Activated T-cell treated with anti-CD3 and anti-CD28 coated beads, Interleukin-2, amount 50 U/mL, for 24 hours (primary cell): Measurements from ENCODE around the gene C16orf96.
A peak's percentile ranks its signal among the peaks of the same experiment; 100 is the strongest.

Source experiments
- DNase-seq: peaks from one replicate; pipeline ENCODE4 v3.0.0-alpha.2; 2020
- H3K27ac Mint-ChIP-seq: 2 replicates; pipeline ENCODE4 v1.8.0; 2020; ENCODE audit warnings: mild to moderate bottlenecking, mixed read lengths
- H3K27me3 Mint-ChIP-seq: 2 replicates; pipeline ENCODE4 v1.8.0; 2020; ENCODE audit warnings: mixed read lengths
- H3K36me3 Mint-ChIP-seq: 2 replicates; pipeline ENCODE4 v1.8.0; 2020; ENCODE audit warnings: low read depth, mixed read lengths
- H3K4me1 Mint-ChIP-seq: 2 replicates; pipeline ENCODE4 v1.8.0; 2020; ENCODE audit warnings: low read depth, mixed read lengths
- H3K4me3 Mint-ChIP-seq: 2 replicates; pipeline ENCODE4 v1.8.0; 2020; ENCODE audit warnings: mild to moderate bottlenecking, moderate library complexity, mixed read lengths
- H3K9me3 Mint-ChIP-seq: 2 replicates; pipeline ENCODE4 v1.8.0; 2020; ENCODE audit warnings: mixed read lengths

Gene C16orf96

GRCh38 chr16:4623593-4623992 is 67.5 kb downstream of the C16orf96 start:
- peaks cover 35% of the 10 kb centered on the region for H3K4me1 Mint-ChIP-seq
- H3K27ac Mint-ChIP-seq = peak overlapping the region; percentile 97
- no peaks in the 10 kb centered on the region for H3K9me3 Mint-ChIP-seq
- H3K36me3 Mint-ChIP-seq = peaks cover 23% of the 10 kb centered on the region
- DNase-seq = no peak
- no peaks in the 10 kb centered on the region for H3K27me3 Mint-ChIP-seq
- peak overlapping the region; percentile 99 for H3K4me3 Mint-ChIP-seq

GRCh38 chr16:4624015-4624826 is 68.1 kb downstream of the C16orf96 start, which contains the start of gene MGRN1:
MGRN1 (plus strand) TSS chr16:4624826; CDS start chr16:4624961, 135 bp downstream.
- Mint-ChIP-seq H3K9me3 (no peaks in the 10 kb centered on the region), H3K27me3 (no peaks in the 10 kb centered on the region), H3K27ac (peak within 1 kb of the TSS; percentile 98), H3K4me1 (peaks cover 38% of the 10 kb centered on the region), H3K36me3 (peaks cover 24% of the 10 kb centered on the region), H3K4me3 (peak within 1 kb of the TSS; percentile 99)
- DNase-seq = peak; percentile 93

DNA sequence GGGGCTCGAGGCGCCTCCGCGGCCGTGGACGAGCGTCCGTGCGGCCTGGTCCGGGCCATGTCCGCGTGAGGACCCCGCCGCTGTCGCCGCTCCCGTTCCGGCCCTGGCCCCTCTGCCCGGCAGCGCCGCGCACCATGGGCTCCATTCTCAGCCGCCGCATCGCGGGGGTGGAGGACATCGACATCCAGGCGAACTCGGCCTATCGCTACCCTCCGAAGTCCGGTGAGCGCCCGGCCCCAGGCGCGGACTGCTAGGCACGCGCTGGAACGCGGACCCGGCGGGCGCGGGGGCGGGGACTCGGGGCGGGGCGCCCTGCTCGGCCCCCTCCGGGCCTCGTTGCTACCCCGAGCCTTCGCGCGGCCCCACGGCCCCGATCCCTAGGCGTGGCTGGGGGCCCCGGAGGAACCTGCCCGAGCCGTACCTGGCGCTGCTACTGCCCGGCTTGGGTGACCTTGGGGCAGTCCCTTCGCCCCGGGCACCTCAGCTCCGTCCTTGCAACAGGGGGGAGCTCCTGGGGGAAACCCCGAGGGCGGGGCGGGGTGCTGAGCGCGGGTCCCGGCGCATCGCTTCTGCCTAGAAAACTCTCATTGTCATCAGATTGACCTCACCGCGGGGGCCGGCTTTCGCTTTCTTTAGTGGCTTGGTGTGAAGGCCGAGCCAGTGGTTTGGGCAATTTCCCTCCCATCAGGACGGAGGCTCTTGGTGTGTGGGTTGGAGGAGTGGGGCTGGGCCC is 68.9 kb downstream of the C16orf96 start:
- peaks cover 39% of the 10 kb centered on the region for H3K4me1 Mint-ChIP-seq
- peak overlapping the region; percentile 99 for H3K4me3 Mint-ChIP-seq
- H3K36me3 Mint-ChIP-seq = peaks cover 27% of the 10 kb centered on the region
- H3K9me3 Mint-ChIP-seq = no peaks in the 10 kb centered on the region
- DNase-seq = peak; percentile 80
- H3K27ac Mint-ChIP-seq = peak overlapping the region; percentile 98
- H3K27me3 Mint-ChIP-seq = no peaks in the 10 kb centered on the region

DNA sequence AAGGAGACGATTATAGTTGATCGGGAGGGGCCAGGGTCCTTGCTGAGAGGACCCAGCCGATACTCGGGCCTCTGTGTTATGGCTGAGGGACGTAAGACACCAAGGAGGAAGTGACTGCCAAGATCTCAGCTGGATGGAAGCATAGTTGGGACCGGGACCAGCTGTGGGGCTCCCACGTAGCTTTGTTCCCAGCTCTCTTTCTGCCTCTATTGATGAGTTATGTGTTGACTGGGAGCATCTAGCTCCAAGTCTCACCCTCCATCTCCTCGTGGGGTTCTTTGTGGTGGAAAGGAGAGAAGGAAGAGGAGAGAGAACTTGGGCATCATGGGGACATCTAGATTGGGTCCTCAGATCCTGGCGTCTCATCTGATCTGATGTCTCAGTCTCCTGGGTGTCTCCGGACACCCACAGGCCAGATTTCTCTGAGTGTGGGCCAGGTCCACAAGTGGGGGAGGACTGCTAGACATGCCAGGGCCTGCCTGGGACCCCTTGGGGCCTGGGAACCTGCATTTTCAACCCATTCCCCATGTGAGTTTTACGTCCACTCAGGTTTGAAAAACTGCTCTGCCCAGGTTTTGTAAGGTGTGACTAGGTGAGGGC is 69.5 kb downstream of the C16orf96 start:
- Mint-ChIP-seq H3K4me1 (peaks cover 39% of the 10 kb centered on the region), H3K4me3 (peak overlapping the region; percentile 99), H3K36me3 (peaks cover 28% of the 10 kb centered on the region), H3K27ac (peak overlapping the region; percentile 98), H3K9me3 (no peaks in the 10 kb centered on the region), H3K27me3 (no peaks in the 10 kb centered on the region)
- DNase-seq = no peak

DNA sequence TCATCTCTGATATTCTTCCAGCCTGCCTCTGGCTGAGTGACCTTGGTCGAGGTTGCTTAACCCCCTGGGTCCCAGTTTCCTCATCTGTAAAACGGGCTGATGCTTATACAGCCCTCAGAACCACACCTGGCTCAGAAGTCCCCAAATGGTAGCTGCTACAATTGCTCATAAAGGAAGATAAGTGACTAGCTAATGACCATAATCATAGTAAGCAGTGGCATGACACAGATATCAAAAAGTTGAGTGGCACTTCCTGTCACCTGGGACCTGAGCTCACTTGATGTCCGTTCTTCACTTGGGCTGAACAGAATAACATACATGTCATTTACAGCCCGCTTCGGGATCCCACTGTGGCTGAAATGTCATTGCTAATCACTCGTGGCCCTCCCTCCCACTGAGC is 70.3 kb downstream of the C16orf96 start:
- Mint-ChIP-seq H3K4me1 (peaks cover 44% of the 10 kb centered on the region), H3K9me3 (no peaks in the 10 kb centered on the region), H3K4me3 (peak overlapping the region; percentile 99), H3K27ac (peak overlapping the region; percentile 98), H3K27me3 (no peaks in the 10 kb centered on the region), H3K36me3 (peaks cover 35% of the 10 kb centered on the region)
- DNase-seq = peak; percentile 31

DNA sequence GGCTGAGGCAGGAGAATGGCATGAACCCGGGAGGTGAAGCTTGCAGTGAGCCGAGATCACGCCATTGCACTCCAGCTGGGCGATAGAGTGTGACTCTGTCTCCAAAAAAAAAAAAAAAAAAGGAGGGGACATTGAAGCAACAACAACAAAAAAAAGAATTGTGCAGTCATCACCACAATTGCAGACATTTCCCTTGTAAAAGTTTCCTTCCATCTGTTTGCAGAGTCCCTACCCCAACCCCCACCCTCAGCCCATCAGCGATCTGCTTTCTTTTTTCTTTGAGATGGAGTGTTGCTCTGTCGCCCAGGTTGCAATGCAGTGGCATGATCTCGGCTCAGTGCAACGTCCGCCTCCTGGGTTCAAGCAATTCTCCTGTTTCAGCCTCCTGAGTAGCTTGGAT is 72.1 kb downstream of the C16orf96 start:
- Mint-ChIP-seq H3K9me3 (no peaks in the 10 kb centered on the region), H3K27me3 (no peaks in the 10 kb centered on the region), H3K36me3 (peaks cover 41% of the 10 kb centered on the region), H3K27ac (peak overlapping the region; percentile 52), H3K4me3 (no peak overlapping the region), H3K4me1 (peaks cover 45% of the 10 kb centered on the region)
- no peak for DNase-seq

- no peaks in the 10 kb centered on the region for H3K27me3 Mint-ChIP-seq
- no peaks in the 10 kb centered on the region for H3K9me3 Mint-ChIP-seq
- H3K4me3 Mint-ChIP-seq = no peak overlapping the region
- peaks cover 45% of the 10 kb centered on the region for H3K36me3 Mint-ChIP-seq
- H3K4me1 Mint-ChIP-seq = peaks cover 26% of the 10 kb centered on the region
- no peak for DNase-seq
- no peak overlapping the region for H3K27ac Mint-ChIP-seq
Measured at GRCh38 chr16:4631444-4631843, 75.3 kb downstream of the C16orf96 start.

GRCh38 chr16:4633910-4634635 is 77.9 kb downstream of the C16orf96 start:
- no peak overlapping the region for H3K27ac Mint-ChIP-seq
- DNase-seq = no peak
- H3K4me3 Mint-ChIP-seq = no peak overlapping the region

GRCh38 chr16:4634768-4635167 is 78.6 kb downstream of the C16orf96 start:
- Mint-ChIP-seq H3K27me3 (no peaks in the 10 kb centered on the region), H3K4me1 (peaks cover 19% of the 10 kb centered on the region), H3K36me3 (peaks cover 50% of the 10 kb centered on the region), H3K9me3 (no peaks in the 10 kb centered on the region), H3K4me3 (no peak overlapping the region), H3K27ac (no peak overlapping the region)
- DNase-seq = no peak

More at GRCh38 chr16:4633910-4634635, 77.9 kb downstream of the C16orf96 start:
- H3K27me3 Mint-ChIP-seq = no peaks in the 10 kb centered on the region
- H3K9me3 Mint-ChIP-seq = no peaks in the 10 kb centered on the region
- peaks cover 17% of the 10 kb centered on the region for H3K4me1 Mint-ChIP-seq
- peaks cover 51% of the 10 kb centered on the region for H3K36me3 Mint-ChIP-seq

GRCh38 chr16:4636196-4636595 is 80.1 kb downstream of the C16orf96 start:
- peaks cover 30% of the 10 kb centered on the region for H3K4me1 Mint-ChIP-seq
- no peaks in the 10 kb centered on the region for H3K27me3 Mint-ChIP-seq
- no peak overlapping the region for H3K4me3 Mint-ChIP-seq
- peak overlapping the region; percentile 26 for H3K27ac Mint-ChIP-seq
- H3K36me3 Mint-ChIP-seq = peaks cover 50% of the 10 kb centered on the region
- no peak for DNase-seq
- H3K9me3 Mint-ChIP-seq = no peaks in the 10 kb centered on the region

DNA sequence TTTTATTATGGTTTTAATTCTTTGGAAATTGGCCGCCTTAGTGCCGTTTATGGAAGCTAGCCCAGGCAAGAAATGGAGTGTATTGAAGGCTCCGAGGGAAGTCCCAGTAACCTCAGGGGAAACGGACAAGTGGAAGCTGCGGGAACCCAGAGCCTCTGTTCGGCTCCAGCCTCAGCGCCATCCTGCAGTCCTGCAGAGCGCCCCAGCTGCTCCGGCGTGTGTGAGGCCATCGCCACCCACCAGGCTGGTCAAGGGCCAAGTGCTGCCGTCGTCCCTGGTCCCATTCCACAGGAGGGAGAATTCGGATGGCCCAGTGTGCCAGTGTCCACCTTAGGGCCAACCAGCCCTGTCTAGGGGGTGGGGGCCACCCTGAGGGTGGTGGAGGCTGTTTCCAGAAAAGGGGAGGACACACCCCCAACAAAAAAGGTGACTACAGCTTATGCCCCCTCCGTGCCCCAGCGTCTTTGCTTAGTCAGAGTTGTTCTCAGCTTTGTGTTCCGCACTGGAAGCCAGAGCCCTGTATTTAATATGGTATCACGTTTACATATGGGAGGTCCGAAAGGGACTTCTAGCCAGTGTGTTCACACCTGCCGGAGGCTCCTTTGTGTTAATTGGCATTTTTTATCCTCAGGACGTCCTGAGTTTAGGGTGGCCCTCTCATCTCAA is 81.5 kb downstream of the C16orf96 start:
- Mint-ChIP-seq H3K9me3 (no peaks in the 10 kb centered on the region), H3K27me3 (no peaks in the 10 kb centered on the region), H3K27ac (no peak overlapping the region), H3K36me3 (peaks cover 42% of the 10 kb centered on the region), H3K4me3 (no peak overlapping the region), H3K4me1 (peaks cover 28% of the 10 kb centered on the region)
- no peak for DNase-seq

- no peaks in the 10 kb centered on the region for H3K9me3 Mint-ChIP-seq
- peaks cover 34% of the 10 kb centered on the region for H3K36me3 Mint-ChIP-seq
- H3K27ac Mint-ChIP-seq = peak overlapping the region; percentile 17
- H3K27me3 Mint-ChIP-seq = no peaks in the 10 kb centered on the region
- DNase-seq = no peak
- H3K4me1 Mint-ChIP-seq = peaks cover 30% of the 10 kb centered on the region
- no peak overlapping the region for H3K4me3 Mint-ChIP-seq
Measured at GRCh38 chr16:4639899-4640509, 83.9 kb downstream of the C16orf96 start.

GRCh38 chr16:4640572-4641305 is 84.6 kb downstream of the C16orf96 start:
- no peak for DNase-seq
- Mint-ChIP-seq H3K4me3 (no peak overlapping the region), H3K9me3 (no peaks in the 10 kb centered on the region), H3K36me3 (peaks cover 40% of the 10 kb centered on the region), H3K27ac (peak overlapping the region; percentile 78), H3K4me1 (peaks cover 35% of the 10 kb centered on the region), H3K27me3 (no peaks in the 10 kb centered on the region)
